PC-3 (cell line): ENCODE data around the gene PRPH. TPM values are rescaled to one million over a fixed set of nuclear protein-coding genes. Genes with fewer than 3 reads are reported as not detected.

Experiments used
- ATAC-seq: fragments of 200-7000 bp; cut with Tn5 transposase; 2 replicates; pipeline ENCODE4 v1.9.1; 2020; ENCODE audit warnings: mild to moderate bottlenecking, moderate library complexity
- BruUV-seq: library from RNA; stranded (reverse); fragments of 400-500 nt; replicated peaks from 2 replicates; lab custom pipeline; 2021; lab: Mats Ljungman, UMichigan
- CTCF ChIA-PET: fragments of 300-600 bp; sonication (Branson Sonifier 250); formaldehyde crosslinking; loops from one replicate; lab custom pipeline; 2022; ENCODE audit warnings: antibody characterized with exemption; lab: Charles Lee
- POLR2A ChIA-PET: fragments of 300-600 bp; sonication (Branson Sonifier 250); formaldehyde crosslinking; loops from one replicate; lab custom pipeline; 2022; ENCODE audit warnings: antibody characterized with exemption; ENCODE audit not compliant: unreplicated experiment; lab: Charles Lee
- DNase-seq: peaks from one replicate; pipeline ENCODE4 v3.0.0-alpha.2; 2015
- H2AFZ ChIP-seq: fragments of 300-600 bp; sonication (generic); 2 replicates; pipeline ENCODE4 v1.6.0; 2016; ENCODE audit warnings: antibody characterized with exemption, low read length
- H3F3A ChIP-seq: fragments of 300-600 bp; sonication (generic); one replicate; pipeline ENCODE4 v1.6.0; 2017; ENCODE audit warnings: antibody characterized with exemption, low read length, control low read depth, mild to moderate bottlenecking; ENCODE audit not compliant: unreplicated experiment
- H3K27ac ChIP-seq: fragments of 300-600 bp; sonication (generic); 2 replicates; pipeline ENCODE4 v1.5.1; 2016; ENCODE audit warnings: mild to moderate bottlenecking, low read length
- H3K27me3 ChIP-seq: fragments of 300-600 bp; sonication (generic); 2 replicates; pipeline ENCODE4 v1.6.1; 2016; ENCODE audit warnings: low read length, mixed read lengths
- H3K36me3 ChIP-seq: fragments of 300-600 bp; sonication (generic); 2 replicates; pipeline ENCODE4 v1.6.1; 2016; ENCODE audit warnings: low read depth, mixed run types, low read length, mixed read lengths
- H3K4me1 ChIP-seq: fragments of 300-600 bp; sonication (generic); 2 replicates; pipeline ENCODE4 v1.5.1; 2016; ENCODE audit warnings: low read length; ENCODE audit not compliant: insufficient read depth
- H3K4me2 ChIP-seq: fragments of 300-600 bp; sonication (generic); 2 replicates; pipeline ENCODE4 v1.6.0; 2016; ENCODE audit warnings: low read length
- H3K4me3 ChIP-seq: fragments of 300-600 bp; sonication (generic); 2 replicates; pipeline ENCODE4 v1.5.1; 2016; ENCODE audit warnings: mild to moderate bottlenecking, low read length, mixed read lengths
- H3K79me2 ChIP-seq: fragments of 300-600 bp; sonication (generic); 2 replicates; pipeline ENCODE4 v1.6.1; 2017; ENCODE audit warnings: low read length, mixed read lengths
- H3K9ac ChIP-seq: fragments of 300-600 bp; sonication (generic); 2 replicates; pipeline ENCODE4 v1.6.0; 2016; ENCODE audit warnings: mild to moderate bottlenecking, low read length
- H3K9me2 ChIP-seq: fragments of 300-600 bp; sonication (generic); replicated peaks from 2 replicates; pipeline ENCODE4 v1.6.1; 2016; ENCODE audit warnings: mixed run types, low read length, mixed read lengths
- H3K9me3 ChIP-seq: fragments of 300-600 bp; sonication (generic); 2 replicates; pipeline ENCODE4 v1.6.1; 2016; ENCODE audit warnings: low read length, mixed read lengths
- H4K20me1 ChIP-seq: fragments of 300-600 bp; sonication (generic); 2 replicates; pipeline ENCODE4 v1.6.1; 2016; ENCODE audit warnings: low read length, mixed read lengths
- EZH2 ChIP-seq: fragments of 300-600 bp; sonication (generic); IDR thresholded peaks from one replicate; pipeline ENCODE4 v1.6.1; 2017; ENCODE audit warnings: antibody characterized with exemption, mild to moderate bottlenecking, low read length; ENCODE audit not compliant: unreplicated experiment
- EZH2phosphoT487 ChIP-seq: fragments of 300-600 bp; sonication (generic); IDR thresholded peaks from 2 replicates; pipeline ENCODE4 v1.6.1; 2018; ENCODE audit warnings: mild to moderate bottlenecking, antibody characterized with exemption, low read length, borderline replicate concordance
- intact Hi-C: fragments of 100-400 bp; cut with micrococcal nuclease; formaldehyde crosslinking; loops from 2 replicates; pipeline ENCODE4 v1.9.0; 2023
- total RNA-seq: library from RNA; depleted of rRNA; stranded (reverse); fragments of >200 nt; gene quantifications from 2 replicates; pipeline ENCODE4 v1.2.3, GENCODE V29; 2014
- TF ChIP-seq, protein P1 (sequence below): fragments of 300-600 bp; sonication (generic); conservative IDR thresholded peaks from 2 replicates; pipeline ENCODE4 v1.5.1; 2017; ENCODE audit warnings: antibody characterized with exemption, low read depth, mild to moderate bottlenecking, low read length

The PRPH gene
- total RNA-seq, 1 experiment from 2014 or later = 0.15 TPM

DNA sequence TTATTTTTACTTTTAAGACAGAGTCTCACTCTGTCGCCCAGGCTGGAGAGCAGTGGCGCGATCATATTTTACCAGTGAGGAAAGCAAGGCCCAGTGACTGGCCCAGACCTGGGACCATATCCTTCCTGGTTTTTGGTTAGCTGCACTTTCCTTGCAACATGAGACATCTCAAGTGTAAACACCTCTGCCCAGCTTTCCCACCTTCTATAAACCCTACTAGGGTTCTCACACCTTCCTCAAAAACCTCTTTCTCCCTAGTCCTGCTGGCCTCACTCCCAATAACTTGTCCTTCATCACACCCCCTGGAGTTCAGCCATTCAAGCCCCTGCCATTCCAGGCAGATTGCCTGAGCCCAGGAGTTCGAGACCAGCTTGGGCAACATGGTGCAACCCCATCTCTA is 10.3 kb upstream of the PRPH start:
- ChIA-PET CTCF (interaction anchor here (1.0 kb wide), 1 partner anchor 14 kb away, joined by 4 read pairs; no protein-coding TSS in a partner anchor), POLR2A (interaction anchor here (0.7 kb wide), 1 partner anchor 9 kb away, joined by 5 read pairs; no protein-coding TSS in a partner anchor)

GRCh38 chr12:49287876-49288275 is 7.1 kb upstream of the PRPH start:
- DNase-seq = no peak
- ChIA-PET POLR2A (no interaction called here), CTCF (interaction anchor here (1.2 to 1.9 kb wide), 2 partner anchors 9 to 60 kb away, joined by 4 to 9 read pairs; no protein-coding TSS in a partner anchor)
- Histone ChIP-seq H3K36me3 (no peaks in the 10 kb centered on the region), H3K4me2 (no peak overlapping the region), H3K9me2 (no peaks in the 10 kb centered on the region), H3K27me3 (no peaks in the 10 kb centered on the region), H3F3A (no peaks in the 10 kb centered on the region), H4K20me1 (no peaks in the 10 kb centered on the region), H2AFZ (no peak overlapping the region), H3K27ac (no peak overlapping the region), H3K4me1 (no peaks in the 10 kb centered on the region), H3K79me2 (no peaks in the 10 kb centered on the region), H3K9ac (no peak overlapping the region), H3K4me3 (no peak overlapping the region), H3K9me3 (no peaks in the 10 kb centered on the region)
- TF ChIP-seq, protein P1, sequence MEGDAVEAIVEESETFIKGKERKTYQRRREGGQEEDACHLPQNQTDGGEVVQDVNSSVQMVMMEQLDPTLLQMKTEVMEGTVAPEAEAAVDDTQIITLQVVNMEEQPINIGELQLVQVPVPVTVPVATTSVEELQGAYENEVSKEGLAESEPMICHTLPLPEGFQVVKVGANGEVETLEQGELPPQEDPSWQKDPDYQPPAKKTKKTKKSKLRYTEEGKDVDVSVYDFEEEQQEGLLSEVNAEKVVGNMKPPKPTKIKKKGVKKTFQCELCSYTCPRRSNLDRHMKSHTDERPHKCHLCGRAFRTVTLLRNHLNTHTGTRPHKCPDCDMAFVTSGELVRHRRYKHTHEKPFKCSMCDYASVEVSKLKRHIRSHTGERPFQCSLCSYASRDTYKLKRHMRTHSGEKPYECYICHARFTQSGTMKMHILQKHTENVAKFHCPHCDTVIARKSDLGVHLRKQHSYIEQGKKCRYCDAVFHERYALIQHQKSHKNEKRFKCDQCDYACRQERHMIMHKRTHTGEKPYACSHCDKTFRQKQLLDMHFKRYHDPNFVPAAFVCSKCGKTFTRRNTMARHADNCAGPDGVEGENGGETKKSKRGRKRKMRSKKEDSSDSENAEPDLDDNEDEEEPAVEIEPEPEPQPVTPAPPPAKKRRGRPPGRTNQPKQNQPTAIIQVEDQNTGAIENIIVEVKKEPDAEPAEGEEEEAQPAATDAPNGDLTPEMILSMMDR = no peak
- TF ChIP-seq EZH2 = no peak
- BruUV-seq = no TSS peak
- no peak; the same call in 1 of the 2 replicates for ATAC-seq
- intact Hi-C loops = loop anchor here (2.0 to 10.0 kb wide), 2 partner anchors 49 to 227 kb away; partner anchors contain the start of gene C1QL4

More for the DNA sequence above, 10.3 kb upstream of the PRPH start:
- no TSS peak for BruUV-seq
- Histone ChIP-seq H4K20me1 (no peaks in the 10 kb centered on the region), H3K4me1 (peaks cover 7% of the 10 kb centered on the region), H2AFZ (no peak overlapping the region), H3K9me2 (no peaks in the 10 kb centered on the region), H3K4me3 (no peak overlapping the region), H3K9me3 (no peaks in the 10 kb centered on the region), H3K79me2 (no peaks in the 10 kb centered on the region), H3K27ac (no peak overlapping the region), H3K9ac (no peak overlapping the region), H3K4me2 (no peak overlapping the region), H3K27me3 (no peaks in the 10 kb centered on the region), H3F3A (no peaks in the 10 kb centered on the region), H3K36me3 (no peaks in the 10 kb centered on the region)
- no peak for ATAC-seq
- no peak for DNase-seq
- intact Hi-C loops = loop anchor here (10.0 kb wide), 1 partner anchor 230 kb away; no protein-coding TSS in a partner anchor
- TF ChIP-seq EZH2phosphoT487 = no peak
- TF ChIP-seq, protein P1 = no peak
- TF ChIP-seq EZH2 = no peak

DNA sequence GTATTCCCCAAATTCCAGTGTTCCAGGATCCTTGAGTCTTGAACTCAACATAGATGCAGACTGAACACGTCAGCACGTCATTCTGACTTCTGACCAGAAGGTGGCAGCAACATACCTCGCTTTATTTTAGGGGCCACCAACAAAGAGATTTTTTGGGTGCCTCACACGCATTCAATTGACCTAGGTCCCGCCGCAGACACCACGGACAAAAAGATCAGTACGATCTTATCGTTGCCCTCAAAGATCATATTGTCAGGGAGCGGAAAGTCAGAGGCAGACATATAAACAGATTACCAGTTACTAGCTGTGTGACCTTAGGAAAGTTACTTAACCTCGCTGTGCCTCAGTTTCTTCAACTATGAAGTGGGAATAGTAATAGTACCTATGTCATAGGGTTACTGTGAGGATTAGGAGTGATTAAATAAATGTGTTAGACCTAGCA is 6.5 kb upstream of the PRPH start:
- ChIA-PET POLR2A (no interaction called here), CTCF (interaction anchor here (0.5 to 1.9 kb wide), 6 partner anchors 9 to 265 kb away, joined by 3 to 9 read pairs (median 5); partner anchors contain the start of gene SPATS2)
- intact Hi-C loops = loop anchor here (2.0 to 10.0 kb wide), 2 partner anchors 48 to 226 kb away; partner anchors contain the start of gene C1QL4
- Histone ChIP-seq H4K20me1 (no peaks in the 10 kb centered on the region), H3K36me3 (no peaks in the 10 kb centered on the region), H3K9me2 (no peaks in the 10 kb centered on the region), H3K79me2 (no peaks in the 10 kb centered on the region), H3F3A (no peaks in the 10 kb centered on the region), H3K4me1 (no peaks in the 10 kb centered on the region), H3K9ac (no peak overlapping the region), H3K9me3 (no peaks in the 10 kb centered on the region), H3K27me3 (no peaks in the 10 kb centered on the region), H3K4me3 (no peak overlapping the region), H3K27ac (no peak overlapping the region), H3K4me2 (no peak overlapping the region), H2AFZ (0 out of 2 replicates have a peak overlapping the region, but pooled peaks have one; percentile 18)
- ATAC-seq (peak; percentile 49; the same call in 1 of the 2 replicates), DNase-seq (peak; percentile 74)
- no TSS peak for BruUV-seq
- TF ChIP-seq, protein P1 = peak; percentile 96
- TF ChIP-seq EZH2phosphoT487 = no peak
